Liver (tissue), 9 donors: ENCODE measurements around the gene CD320. TPM values are rescaled to one million over a fixed set of nuclear protein-coding genes. Genes with fewer than 3 reads are reported as not detected.
"Not testable (repeated sequence)": the region's sequence is repeated elsewhere in the genome, so short reads cannot be mapped to it uniquely, and the experiment has no call there.

ENCODE experiments used
- DNase-seq: peaks from one replicate; pipeline ENCODE4 v3.0.0-alpha.2; 2017; ENCODE audit warnings: low spot score
- H3K27ac ChIP-seq, 2 donors: one replicate each; pipeline ENCODE4 v1.7.0; 2013; ENCODE audit warnings: inconsistent platforms in 2 of 2, low read length in 2 of 2, control low read depth in 1 of 2, low read depth in 1 of 2, mild to moderate bottlenecking in 1 of 2
- H3K27me3 ChIP-seq, 4 donors: one replicate each; pipeline versions ENCODE4 v1.6.1 to v1.7.0; 2013; ENCODE audit warnings: low read length in 3 of 4, inconsistent platforms in 1 of 4, mild to moderate bottlenecking in 1 of 4, moderate library complexity in 1 of 4; ENCODE audit not compliant: control insufficient read depth in 4 of 4, insufficient read depth in 4 of 4
- H3K36me3 ChIP-seq, 4 donors: one replicate each; pipeline versions ENCODE4 v1.6.1 to v1.7.0; 2013; ENCODE audit warnings: low read length in 3 of 4, mild to moderate bottlenecking in 3 of 4, low read depth in 1 of 4, moderate library complexity in 1 of 4; ENCODE audit not compliant: control insufficient read depth in 4 of 4, insufficient read depth in 3 of 4
- H3K4me1 ChIP-seq, 4 donors: one replicate each; pipeline versions ENCODE4 v1.6.1 to v1.7.0; 2013; ENCODE audit warnings: low read length in 3 of 4, mild to moderate bottlenecking in 3 of 4, moderate library complexity in 1 of 4; ENCODE audit not compliant: control insufficient read depth in 4 of 4, insufficient read depth in 4 of 4
- H3K4me3 ChIP-seq, 3 donors: one replicate each; pipeline versions ENCODE4 v1.6.1 to v1.7.0; 2013; ENCODE audit warnings: low read length in 3 of 3, control low read depth in 1 of 3, low read depth in 1 of 3, mild to moderate bottlenecking in 1 of 3
- H3K9ac ChIP-seq, 2 donors: one replicate each; pipeline ENCODE4 v1.7.0; 2013; ENCODE audit warnings: low read length in 2 of 2, mild to moderate bottlenecking in 2 of 2, moderate library complexity in 2 of 2, control low read depth in 1 of 2, low read depth in 1 of 2
- H3K9me3 ChIP-seq, 4 donors: one replicate each; pipeline versions ENCODE4 v1.6.1 to v1.7.0; 2013; ENCODE audit warnings: low read length in 3 of 4; ENCODE audit not compliant: control insufficient read depth in 4 of 4
- EGR1 ChIP-seq, 2 donors: IDR thresholded peaks; 2 replicates each; pipeline ENCODE4 v1.6.1; 2016 to 2018; ENCODE audit warnings: antibody characterized with exemption in 2 of 2, low read depth in 2 of 2
- FOXA1 ChIP-seq: IDR thresholded peaks from 2 replicates; pipeline ENCODE4 v1.6.1; 2016; ENCODE audit warnings: antibody characterized with exemption
- FOXA2 ChIP-seq: IDR thresholded peaks from 2 replicates; pipeline ENCODE4 v1.6.1; 2016; ENCODE audit warnings: antibody characterized with exemption
- GABPA ChIP-seq, 2 donors: IDR thresholded peaks in 1 of 2; conservative IDR thresholded peaks in 1 of 2; 2 replicates each; pipeline ENCODE4 v1.6.1; 2016; ENCODE audit warnings: antibody characterized with exemption in 2 of 2, mild to moderate bottlenecking in 1 of 2, moderate library complexity in 1 of 2
- HNF4A ChIP-seq, 2 donors: conservative IDR thresholded peaks; 2 replicates each; pipeline ENCODE4 v1.6.1; 2016; ENCODE audit warnings: antibody characterized with exemption in 2 of 2, mild to moderate bottlenecking in 2 of 2
- HNF4G ChIP-seq: IDR thresholded peaks from 2 replicates; pipeline ENCODE4 v1.6.1; 2016; ENCODE audit warnings: antibody characterized with exemption
- JUND ChIP-seq, 2 donors: IDR thresholded peaks; 2 replicates each; pipeline ENCODE4 v1.6.1; 2016; ENCODE audit warnings: antibody characterized with exemption in 2 of 2
- NR2F2 ChIP-seq: IDR thresholded peaks from 2 replicates; pipeline ENCODE4 v1.6.1; 2016; ENCODE audit warnings: antibody characterized with exemption
- RAD21 ChIP-seq, 2 donors: IDR thresholded peaks; 2 replicates each; pipeline ENCODE4 v1.6.1; 2016; ENCODE audit warnings: antibody characterized with exemption in 2 of 2, mild to moderate bottlenecking in 2 of 2
- RXRA ChIP-seq, 2 donors: IDR thresholded peaks; 2 replicates each; pipeline ENCODE4 v1.6.1; 2017 to 2018; ENCODE audit warnings: antibody characterized with exemption in 2 of 2, mild to moderate bottlenecking in 1 of 2
- SP1 ChIP-seq: IDR thresholded peaks from 2 replicates; pipeline ENCODE4 v1.6.1; 2018; ENCODE audit warnings: antibody characterized with exemption, mild to moderate bottlenecking
- TAF1 ChIP-seq: conservative IDR thresholded peaks from 2 replicates; pipeline ENCODE4 v1.6.1; 2016; ENCODE audit warnings: antibody characterized with exemption, mild to moderate bottlenecking
- YY1 ChIP-seq: IDR thresholded peaks from 2 replicates; pipeline ENCODE4 v1.6.1; 2016; ENCODE audit warnings: antibody characterized with exemption, mild to moderate bottlenecking
- WGBS: extraction: QIAGEN DNeasy Blood & Tissue Kit; methylation state at CpG from one replicate; pipeline ENCODE4 v1.1.7; 2013; 5-methylcytosine and 5-hydroxymethylcytosine counted together
- polyA plus RNA-seq, 2 donors: library from polyadenylated mRNA; stranded (reverse) in 1 of 2; unstranded in 1 of 2; fragments of 200-250 nt in 1 of 2; fragments of >200 nt in 1 of 2; fragmentation: Nextera tagmentation in 1 of 2; extraction: Ambion mirVana in 1 of 2; gene quantifications; one replicate each; pipeline versions ENCODE4 v1.2.1 to v1.2.3, GENCODE V29; 2013 to 2015
- total RNA-seq, 2 donors: library from RNA; depleted of rRNA; stranded (reverse); fragments of >200 nt; gene quantifications; one replicate each; pipeline ENCODE4 v1.2.3, GENCODE V29; 2014
- TF ChIP-seq, protein P1 (sequence below): IDR thresholded peaks from 2 replicates; pipeline ENCODE4 v1.6.1; 2016; ENCODE audit warnings: antibody characterized with exemption
- TF ChIP-seq, protein P2 (sequence below): IDR thresholded peaks from 2 replicates; pipeline ENCODE4 v1.6.1; 2016; ENCODE audit warnings: antibody characterized with exemption
- TF ChIP-seq, protein P3 (sequence below): IDR thresholded peaks from 2 replicates; pipeline ENCODE4 v1.6.1; 2016; ENCODE audit warnings: antibody characterized with exemption
- TF ChIP-seq, protein P4 (sequence below): fragments of 150-350 bp; IDR thresholded peaks from 2 replicates; pipeline ENCODE4 v1.5.1; 2017; ENCODE audit warnings: improper control_type of control experiment, low read depth, low read length; ENCODE audit not compliant: missing input control
- donor health status: healthy.
- donor health status: healthy.
- donor health status: healthy.
- donor health status: healthy.
- donor health status: healthy.

Gene CD320
- total and polyA plus RNA-seq, 4 donors: 6.7 to 18.0 (median 12.6) TPM

DNA sequence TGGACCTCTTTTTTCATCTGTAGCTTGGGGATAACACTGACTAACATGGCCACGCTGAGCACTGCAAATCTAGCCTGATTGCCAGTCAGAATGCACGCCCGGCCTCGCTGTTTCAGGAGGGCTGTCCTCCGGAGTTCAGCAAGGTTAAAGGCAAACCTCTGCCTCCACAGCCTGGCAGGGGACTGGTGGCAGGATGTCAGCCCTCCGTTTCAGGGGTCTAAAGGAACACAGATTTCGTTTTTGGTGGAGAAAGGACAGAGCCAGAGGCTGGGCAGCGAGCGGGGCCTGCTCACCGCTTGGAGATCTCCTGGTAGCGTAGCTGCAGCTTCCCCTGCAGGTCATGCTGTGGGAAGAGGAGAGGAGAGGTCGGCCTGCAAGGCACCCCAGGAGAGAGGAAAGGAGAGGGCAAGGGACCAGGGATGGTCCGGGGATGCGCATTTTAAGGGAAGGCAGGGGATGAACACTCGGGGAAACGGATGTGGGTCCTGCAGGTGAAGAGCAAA is 12.5 kb upstream of the CD320 start:
- Histone ChIP-seq H3K4me1 (peaks cover 13 to 35% (median 24%) of the 10 kb centered on the region in 4 donors), H3K4me3 (peak overlapping the region; percentile 58 to 94 (median 93)), H3K9ac (peak overlapping the region; percentile 95 to 98), H3K36me3 (peaks cover 1 to 14% (median 7%) of the 10 kb centered on the region in 4 donors), H3K9me3 (no peaks in the 10 kb centered on the region), H3K27me3 (no peaks in the 10 kb centered on the region), H3K27ac (peak overlapping the region; percentile 88 to 89)
- TF ChIP-seq SP1 (no peak), RXRA (IDR thresholded peaks at IDR 0.05) (no peak), TAF1 (no peak), JUND (IDR thresholded peaks at IDR 0.05) (no peak), HNF4A (conservative IDR thresholded peaks at IDR 0.05) (no peak), NR2F2 (no peak), RAD21 (IDR thresholded peaks at IDR 0.05) (no peak), GABPA (IDR thresholded peaks at IDR 0.05 in 1 of 2, conservative IDR thresholded peaks at IDR 0.05 in 1 of 2) (no peak), EGR1 (IDR thresholded peaks at IDR 0.05; ENCODE audit: low read depth in 2 of 2) (no peak), FOXA2 (no peak)
- TF ChIP-seq, protein P1, sequence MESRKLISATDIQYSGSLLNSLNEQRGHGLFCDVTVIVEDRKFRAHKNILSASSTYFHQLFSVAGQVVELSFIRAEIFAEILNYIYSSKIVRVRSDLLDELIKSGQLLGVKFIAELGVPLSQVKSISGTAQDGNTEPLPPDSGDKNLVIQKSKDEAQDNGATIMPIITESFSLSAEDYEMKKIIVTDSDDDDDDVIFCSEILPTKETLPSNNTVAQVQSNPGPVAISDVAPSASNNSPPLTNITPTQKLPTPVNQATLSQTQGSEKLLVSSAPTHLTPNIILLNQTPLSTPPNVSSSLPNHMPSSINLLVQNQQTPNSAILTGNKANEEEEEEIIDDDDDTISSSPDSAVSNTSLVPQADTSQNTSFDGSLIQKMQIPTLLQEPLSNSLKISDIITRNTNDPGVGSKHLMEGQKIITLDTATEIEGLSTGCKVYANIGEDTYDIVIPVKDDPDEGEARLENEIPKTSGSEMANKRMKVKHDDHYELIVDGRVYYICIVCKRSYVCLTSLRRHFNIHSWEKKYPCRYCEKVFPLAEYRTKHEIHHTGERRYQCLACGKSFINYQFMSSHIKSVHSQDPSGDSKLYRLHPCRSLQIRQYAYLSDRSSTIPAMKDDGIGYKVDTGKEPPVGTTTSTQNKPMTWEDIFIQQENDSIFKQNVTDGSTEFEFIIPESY: no peak
- TF ChIP-seq, protein P2, sequence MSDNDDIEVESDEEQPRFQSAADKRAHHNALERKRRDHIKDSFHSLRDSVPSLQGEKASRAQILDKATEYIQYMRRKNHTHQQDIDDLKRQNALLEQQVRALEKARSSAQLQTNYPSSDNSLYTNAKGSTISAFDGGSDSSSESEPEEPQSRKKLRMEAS: no peak
- TF ChIP-seq, protein P3, sequence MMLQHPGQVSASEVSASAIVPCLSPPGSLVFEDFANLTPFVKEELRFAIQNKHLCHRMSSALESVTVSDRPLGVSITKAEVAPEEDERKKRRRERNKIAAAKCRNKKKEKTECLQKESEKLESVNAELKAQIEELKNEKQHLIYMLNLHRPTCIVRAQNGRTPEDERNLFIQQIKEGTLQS: no peak
- peak; percentile 45 for DNase-seq
- WGBS: under 1% methylated on average over 16 of the region's 16 CpGs

DNA sequence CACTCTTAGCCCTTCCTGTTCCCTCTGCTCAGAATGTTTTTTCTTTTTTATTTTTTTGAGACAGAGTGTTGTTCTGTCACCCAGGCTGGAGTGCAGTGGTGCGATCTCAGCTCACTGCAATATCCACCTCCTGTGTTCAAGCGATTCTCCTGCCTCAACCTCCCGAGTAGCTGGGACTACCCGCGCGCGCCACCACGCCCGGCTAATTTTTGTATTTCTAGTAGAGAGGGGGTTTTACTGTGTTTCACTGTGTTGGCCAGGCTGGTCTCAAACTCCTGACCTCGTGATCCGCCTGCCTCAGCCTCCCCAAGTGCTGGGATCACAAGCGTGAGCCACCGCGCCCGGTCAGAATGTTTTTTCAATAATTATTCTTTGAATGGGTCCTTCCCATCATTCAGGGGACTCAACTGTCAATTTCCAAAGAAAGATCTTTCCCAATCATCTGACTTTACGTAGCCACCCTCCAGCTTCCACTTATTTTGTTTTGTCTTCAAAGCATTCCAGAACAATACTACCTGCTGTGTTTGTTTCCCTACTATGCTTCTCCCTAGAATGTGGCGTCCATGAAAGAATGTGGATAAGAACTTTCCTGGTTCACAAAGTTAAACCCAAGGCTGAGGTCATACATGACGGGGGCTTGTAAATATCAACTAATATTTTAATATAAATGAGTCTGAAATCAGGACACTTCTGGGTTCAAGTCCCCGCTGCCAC is 11.8 kb upstream of the CD320 start:
- TF ChIP-seq GABPA (IDR thresholded peaks at IDR 0.05 in 1 of 2, conservative IDR thresholded peaks at IDR 0.05 in 1 of 2) (no peak), YY1 (no peak), HNF4A (conservative IDR thresholded peaks at IDR 0.05) (no peak), EGR1 (IDR thresholded peaks at IDR 0.05; ENCODE audit: low read depth in 2 of 2) (no peak), TAF1 (no peak), FOXA2 (no peak), FOXA1 (no peak), NR2F2 (no peak), RAD21 (IDR thresholded peaks at IDR 0.05) (no peak), SP1 (no peak), HNF4G (no peak)
- TF ChIP-seq, protein P2: no peak
- TF ChIP-seq, protein P4, sequence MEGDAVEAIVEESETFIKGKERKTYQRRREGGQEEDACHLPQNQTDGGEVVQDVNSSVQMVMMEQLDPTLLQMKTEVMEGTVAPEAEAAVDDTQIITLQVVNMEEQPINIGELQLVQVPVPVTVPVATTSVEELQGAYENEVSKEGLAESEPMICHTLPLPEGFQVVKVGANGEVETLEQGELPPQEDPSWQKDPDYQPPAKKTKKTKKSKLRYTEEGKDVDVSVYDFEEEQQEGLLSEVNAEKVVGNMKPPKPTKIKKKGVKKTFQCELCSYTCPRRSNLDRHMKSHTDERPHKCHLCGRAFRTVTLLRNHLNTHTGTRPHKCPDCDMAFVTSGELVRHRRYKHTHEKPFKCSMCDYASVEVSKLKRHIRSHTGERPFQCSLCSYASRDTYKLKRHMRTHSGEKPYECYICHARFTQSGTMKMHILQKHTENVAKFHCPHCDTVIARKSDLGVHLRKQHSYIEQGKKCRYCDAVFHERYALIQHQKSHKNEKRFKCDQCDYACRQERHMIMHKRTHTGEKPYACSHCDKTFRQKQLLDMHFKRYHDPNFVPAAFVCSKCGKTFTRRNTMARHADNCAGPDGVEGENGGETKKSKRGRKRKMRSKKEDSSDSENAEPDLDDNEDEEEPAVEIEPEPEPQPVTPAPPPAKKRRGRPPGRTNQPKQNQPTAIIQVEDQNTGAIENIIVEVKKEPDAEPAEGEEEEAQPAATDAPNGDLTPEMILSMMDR: no peak
- TF ChIP-seq, protein P3: no peak
- DNase-seq: no peak
- Histone ChIP-seq H3K9ac (peak overlapping the region; percentile 95 to 98), H3K4me3 (peak overlapping the region in 2 of 3 donors; percentile 93 to 94), H3K27me3 (no peaks in the 10 kb centered on the region), H3K27ac (peak overlapping the region; percentile 88 to 89), H3K9me3 (no peaks in the 10 kb centered on the region), H3K36me3 (peaks cover 5 to 18% (median 11%) of the 10 kb centered on the region in 4 donors), H3K4me1 (peaks cover 13 to 34% (median 24%) of the 10 kb centered on the region in 4 donors)
- WGBS: 87% methylated on average over 19 of the region's 19 CpGs

DNA sequence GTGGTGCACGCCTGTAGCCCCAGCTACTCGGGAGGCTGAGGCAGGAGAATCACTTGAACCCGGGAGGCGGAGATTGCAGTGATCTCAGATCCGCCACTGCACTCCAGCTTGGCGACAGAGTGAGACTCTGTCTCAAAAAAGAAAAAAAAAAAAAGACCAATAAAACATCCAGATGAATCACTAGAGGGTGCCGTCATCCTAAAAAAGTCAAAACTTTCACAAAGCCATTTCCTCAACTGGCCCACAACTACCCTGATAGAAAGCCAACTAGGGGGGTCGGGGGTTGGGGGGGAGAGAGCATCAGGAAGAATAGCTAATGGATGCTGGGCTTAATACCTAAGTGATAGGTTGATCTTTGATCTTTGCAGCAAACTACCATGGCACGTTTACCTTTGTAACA is 10.7 kb upstream of the CD320 start:
- peaks cover 7 to 25% (median 14%) of the 10 kb centered on the region in 4 donors for H3K36me3 ChIP-seq
- H3K9me3 ChIP-seq, H3K4me3 ChIP-seq, H3K9ac ChIP-seq, DNase-seq, H3K27me3 ChIP-seq, H3K27ac ChIP-seq: not testable (repeated sequence)
- WGBS: 82% methylated on average over 9 of the region's 9 CpGs
- peaks cover 6 to 27% (median 24%) of the 10 kb centered on the region in 4 donors for H3K4me1 ChIP-seq
